Suprapubic skin (tissue), 4 donors: ENCODE data around the gene MED27. TPM values are rescaled to one million over a fixed set of nuclear protein-coding genes. Genes with fewer than 3 reads are reported as not detected.

ENCODE experiments used
- DNase-seq, 2 donors: peaks; one replicate each; pipeline ENCODE4 v3.0.0-alpha.2; 2019; ENCODE audit warnings: low spot score in 2 of 2
- H3K27ac ChIP-seq: fragments of 200-600 bp; sonication (generic); one replicate; pipeline ENCODE4 v1.5.1; 2019
- H3K27me3 ChIP-seq: fragments of 200-600 bp; sonication (generic); one replicate; pipeline ENCODE4 v1.5.1; 2019
- H3K36me3 ChIP-seq: fragments of 200-600 bp; sonication (generic); one replicate; pipeline ENCODE4 v1.5.1; 2019
- H3K4me1 ChIP-seq: fragments of 200-600 bp; sonication (generic); one replicate; pipeline ENCODE4 v1.5.1; 2019
- H3K4me3 ChIP-seq: fragments of 200-600 bp; sonication (generic); one replicate; pipeline ENCODE4 v1.5.1; 2019; ENCODE audit warnings: mild to moderate bottlenecking
- H3K9me3 ChIP-seq: fragments of 200-600 bp; sonication (generic); one replicate; pipeline ENCODE4 v1.5.1; 2019
- CTCF ChIP-seq, 2 donors: fragments of 200-600 bp in 1 of 2; fragments of 450-650 bp in 1 of 2; sonication (generic) in 1 of 2; IDR thresholded peaks; one replicate each; pipeline ENCODE4 v1.5.1; 2016 to 2019; ENCODE audit warnings: antibody characterized with exemption in 2 of 2, mild to moderate bottlenecking in 1 of 2, moderate library complexity in 1 of 2
- EP300 ChIP-seq: sonication (generic); formaldehyde crosslinking; IDR thresholded peaks from one replicate; pipeline ENCODE4 v1.6.1; 2017; ENCODE audit warnings: antibody characterized with exemption
- POLR2A ChIP-seq, 2 donors: fragments of 450-650 bp; IDR thresholded peaks; one replicate each; pipeline ENCODE4 v1.6.1; 2017; ENCODE audit warnings: antibody characterized with exemption in 2 of 2, mild to moderate bottlenecking in 2 of 2, moderate library complexity in 2 of 2
- POLR2AphosphoS5 ChIP-seq, 3 donors: sonication (generic); formaldehyde crosslinking; IDR thresholded peaks; one replicate each; pipeline ENCODE4 v1.6.1; 2017; ENCODE audit warnings: antibody characterized with exemption in 3 of 3
- WGBS: methylation state at CpG from one replicate; pipeline ENCODE4 v1.1.5; 2018; 5-methylcytosine and 5-hydroxymethylcytosine counted together
- total RNA-seq, 4 donors: library from RNA; depleted of rRNA; stranded (reverse); fragments of >200 nt; gene quantifications; one replicate each; pipeline ENCODE4 v1.1.0, GENCODE V29; 2016

MED27 gene
- total RNA-seq, 4 donors from 2014 or later = 12.6 to 20.3 (median 16.0) TPM

- 74% methylated on average over 5 of the region's 5 CpGs for WGBS
- H3K27me3 ChIP-seq = no peaks in the 10 kb centered on the region
- H3K36me3 ChIP-seq = no peaks in the 10 kb centered on the region
- no peak for DNase-seq
- H3K4me1 ChIP-seq = peaks cover 10% of the 10 kb centered on the region
- no peak overlapping the region for H3K4me3 ChIP-seq
- TF ChIP-seq POLR2AphosphoS5 (IDR thresholded peaks at IDR 0.05) (no peak), POLR2A (IDR thresholded peaks at IDR 0.05) (no peak), CTCF (IDR thresholded peaks at IDR 0.05) (no peak), EP300 (no peak)
- no peaks in the 10 kb centered on the region for H3K9me3 ChIP-seq
- no peak overlapping the region for H3K27ac ChIP-seq
Observed at GRCh38 chr9:132023419-132024180, 56.1 kb downstream of the MED27 start.

GRCh38 chr9:132020820-132021510 is 58.7 kb downstream of the MED27 start:
- Histone ChIP-seq H3K9me3 (no peaks in the 10 kb centered on the region), H3K4me3 (no peak overlapping the region), H3K27ac (no peak overlapping the region), H3K4me1 (no peaks in the 10 kb centered on the region), H3K27me3 (no peaks in the 10 kb centered on the region), H3K36me3 (no peaks in the 10 kb centered on the region)
- TF ChIP-seq POLR2A (IDR thresholded peaks at IDR 0.05) (no peak), POLR2AphosphoS5 (IDR thresholded peaks at IDR 0.05) (no peak), EP300 (no peak), CTCF (IDR thresholded peaks at IDR 0.05) (no peak)
- 68% methylated on average over 4 of the region's 4 CpGs for WGBS
- DNase-seq = no peak

- H3K9me3 ChIP-seq = no peaks in the 10 kb centered on the region
- no peaks in the 10 kb centered on the region for H3K36me3 ChIP-seq
- no peak overlapping the region for H3K4me3 ChIP-seq
- TF ChIP-seq POLR2A (IDR thresholded peaks at IDR 0.05) (no peak), EP300 (no peak), POLR2AphosphoS5 (IDR thresholded peaks at IDR 0.05) (no peak), CTCF (IDR thresholded peaks at IDR 0.05) (no peak)
- no peak for DNase-seq
- no peaks in the 10 kb centered on the region for H3K4me1 ChIP-seq
- H3K27ac ChIP-seq = no peak overlapping the region
- WGBS = 96% methylated on average over 2 of the region's 2 CpGs
- no peaks in the 10 kb centered on the region for H3K27me3 ChIP-seq
Observed at GRCh38 chr9:132020272-132020671, 59.4 kb downstream of the MED27 start.

- Histone ChIP-seq H3K36me3 (no peaks in the 10 kb centered on the region), H3K4me3 (no peak overlapping the region), H3K27me3 (no peaks in the 10 kb centered on the region), H3K27ac (no peak overlapping the region), H3K4me1 (no peaks in the 10 kb centered on the region), H3K9me3 (no peaks in the 10 kb centered on the region)
- no peak for DNase-seq
- TF ChIP-seq POLR2AphosphoS5 (IDR thresholded peaks at IDR 0.05) = no peak
- TF ChIP-seq CTCF (IDR thresholded peaks at IDR 0.05) = no peak
- TF ChIP-seq EP300 = no peak
- TF ChIP-seq POLR2A (IDR thresholded peaks at IDR 0.05) = no peak
- 79% methylated on average over 7 of the region's 7 CpGs for WGBS
Observed at GRCh38 chr9:132019702-132020101, 60.0 kb downstream of the MED27 start.

- TF ChIP-seq POLR2A (IDR thresholded peaks at IDR 0.05) (no peak), EP300 (no peak), POLR2AphosphoS5 (IDR thresholded peaks at IDR 0.05) (no peak), CTCF (IDR thresholded peaks at IDR 0.05) (no peak)
Observed at GRCh38 chr9:132018957-132019405, 60.7 kb downstream of the MED27 start.

More at GRCh38 chr9:132018957-132019405, 60.7 kb downstream of the MED27 start:
- H3K4me1 ChIP-seq = no peaks in the 10 kb centered on the region
- no peaks in the 10 kb centered on the region for H3K9me3 ChIP-seq
- DNase-seq = no peak
- no peaks in the 10 kb centered on the region for H3K27me3 ChIP-seq
- no peak overlapping the region for H3K27ac ChIP-seq
- no peaks in the 10 kb centered on the region for H3K36me3 ChIP-seq
- no peak overlapping the region for H3K4me3 ChIP-seq
- WGBS = 40% methylated on average over 3 of the region's 3 CpGs
